ENCODE results near the gene MAPRE3.

- no peak for TF ChIP-seq USF2 (CRISPR knock-in tag; IDR thresholded peaks at IDR 0.05)
- no peak for TF ChIP-seq CTCF (IDR thresholded peaks at IDR 0.05)
- no peak for TF ChIP-seq FOXK1 (CRISPR knock-in tag; IDR thresholded peaks at IDR 0.05)
- no peak for TF ChIP-seq ZNF121 (CRISPR knock-in tag; IDR thresholded peaks at IDR 0.05)
- TF ChIP-seq USF1 (CRISPR knock-in tag; IDR thresholded peaks at IDR 0.05), result no peak
Measured at GRCh38 chr2:26983746-26984145, 13.3 kb downstream of the MAPRE3 start.

All from WTC11 (cell line).